HEK293 (cell line): ENCODE measurements around the gene PTPRN2.
A peak's percentile ranks its signal among the peaks of the same experiment; 100 is the strongest.

Experiments
- CTCF ChIA-PET: fragments of 350-600 bp; formaldehyde crosslinking; extraction: SDS; loops from one replicate; lab custom pipeline; 2021; ENCODE audit warnings: antibody characterized with exemption; lab: Yijun Ruan, JAX
- POLR2A ChIA-PET: fragments of 300-600 bp; formaldehyde crosslinking; extraction: SDS; loops from one replicate; lab custom pipeline; 2020; ENCODE audit warnings: antibody characterized with exemption, inconsistent platforms; lab: Yijun Ruan, JAX
- H3K27ac ChIP-seq: fragments of 200-500 bp; sonication (Bioruptor generic); 2 replicates; pipeline ENCODE4 v1.5.1; 2014; ENCODE audit warnings: low read depth, low read length, control low read depth, inconsistent platforms; ENCODE audit errors: extremely low read depth
- H3K36me3 ChIP-seq, 2 experiments: fragments of 200-500 bp in 1 of 2; sonication (Bioruptor generic) in 1 of 2; 1 replicate in 1 of 2; 2 replicates in 1 of 2; pipeline ENCODE4 v1.5.1; 2014 to 2017; ENCODE audit warnings: inconsistent platforms in 2 of 2, low read length in 2 of 2; ENCODE audit not compliant: control insufficient read depth in 2 of 2, insufficient read depth in 1 of 2
- H3K4me1 ChIP-seq: fragments of 200-500 bp; sonication (Bioruptor generic); 2 replicates; pipeline ENCODE4 v1.5.1; 2014; ENCODE audit warnings: mild to moderate bottlenecking, low read length, inconsistent platforms; ENCODE audit not compliant: control insufficient read depth, insufficient read depth
- H3K4me3 ChIP-seq: 2 replicates; pipeline ENCODE4 v1.5.1; 2011; ENCODE audit warnings: low read depth, mild to moderate bottlenecking, control low read depth, low read length, moderate library complexity
- H3K9me3 ChIP-seq: fragments of 200-500 bp; sonication (Bioruptor generic); 2 replicates; pipeline ENCODE4 v1.5.1; 2014; ENCODE audit warnings: low read depth, low read length, inconsistent platforms; ENCODE audit not compliant: control insufficient read depth, insufficient read depth
- GLI4 ChIP-seq: fragments of 450-650 bp; formaldehyde crosslinking; IDR thresholded peaks from 2 replicates; pipeline ENCODE4 v1.5.1; 2016; ENCODE audit warnings: missing biosample characterization, missing genetic modification characterization
- GLIS1 ChIP-seq: fragments of 450-650 bp; formaldehyde crosslinking; IDR thresholded peaks from 2 replicates; pipeline ENCODE4 v1.5.1; 2016; ENCODE audit warnings: missing biosample characterization, missing genetic modification characterization
- GLIS2 ChIP-seq: fragments of 450-650 bp; formaldehyde crosslinking; IDR thresholded peaks from 2 replicates; pipeline ENCODE4 v1.5.1; 2016; ENCODE audit warnings: missing biosample characterization, missing genetic modification characterization
- HOXA7 ChIP-seq: sonication (generic); formaldehyde crosslinking; IDR thresholded peaks from 2 replicates; pipeline ENCODE4 v1.8.1; 2022; ENCODE audit warnings: missing genetic modification reagents, borderline replicate concordance
- KLF16 ChIP-seq: fragments of 450-650 bp; formaldehyde crosslinking; IDR thresholded peaks from 2 replicates; pipeline ENCODE4 v1.5.1; 2017; ENCODE audit warnings: missing biosample characterization, missing genetic modification characterization
- RBAK ChIP-seq: fragments of 450-650 bp; formaldehyde crosslinking; IDR thresholded peaks from 2 replicates; pipeline ENCODE4 v1.5.1; 2016; ENCODE audit warnings: missing biosample characterization, missing genetic modification characterization
- SCRT2 ChIP-seq: fragments of 450-650 bp; formaldehyde crosslinking; IDR thresholded peaks from 2 replicates; pipeline ENCODE4 v1.5.1; 2016; ENCODE audit warnings: missing biosample characterization, missing genetic modification characterization
- SP7 ChIP-seq: fragments of 450-650 bp; formaldehyde crosslinking; IDR thresholded peaks from 2 replicates; pipeline ENCODE4 v1.5.1; 2016; ENCODE audit warnings: missing biosample characterization, missing genetic modification characterization
- TRIM28 ChIP-seq: IDR thresholded peaks from 2 replicates; pipeline ENCODE4 v1.6.1; 2011; ENCODE audit warnings: low read length, control low read depth, borderline replicate concordance
- WT1 ChIP-seq: fragments of 450-650 bp; formaldehyde crosslinking; IDR thresholded peaks from 2 replicates; pipeline ENCODE4 v1.5.1; 2016; ENCODE audit warnings: missing biosample characterization, missing genetic modification characterization
- ZBTB7A ChIP-seq: fragments of 450-650 bp; formaldehyde crosslinking; IDR thresholded peaks from 2 replicates; pipeline ENCODE4 v1.5.1; 2016; ENCODE audit warnings: low read depth, missing biosample characterization, missing genetic modification characterization
- ZBTB8A ChIP-seq: fragments of 450-650 bp; formaldehyde crosslinking; IDR thresholded peaks from 2 replicates; pipeline ENCODE4 v1.5.1; 2016; ENCODE audit warnings: missing biosample characterization, missing genetic modification characterization
- ZFP69B ChIP-seq: fragments of 450-650 bp; formaldehyde crosslinking; IDR thresholded peaks from 2 replicates; pipeline ENCODE4 v1.5.1; 2016; ENCODE audit warnings: missing biosample characterization, missing genetic modification characterization
- ZNF112 ChIP-seq: fragments of 450-650 bp; formaldehyde crosslinking; IDR thresholded peaks from 2 replicates; pipeline ENCODE4 v1.5.0; 2017; ENCODE audit warnings: missing biosample characterization, missing genetic modification characterization
- ZNF169 ChIP-seq: fragments of 450-650 bp; formaldehyde crosslinking; IDR thresholded peaks from 2 replicates; pipeline ENCODE4 v1.5.1; 2016; ENCODE audit warnings: missing biosample characterization, missing genetic modification characterization
- ZNF24 ChIP-seq: fragments of 450-650 bp; formaldehyde crosslinking; IDR thresholded peaks from 2 replicates; pipeline ENCODE4 v1.5.1; 2016; ENCODE audit warnings: missing biosample characterization, missing genetic modification characterization
- ZNF311 ChIP-seq: fragments of 450-650 bp; formaldehyde crosslinking; IDR thresholded peaks from 2 replicates; pipeline ENCODE4 v1.5.1; 2017; ENCODE audit warnings: missing biosample characterization, missing genetic modification characterization, borderline replicate concordance
- ZNF324 ChIP-seq: fragments of 450-650 bp; formaldehyde crosslinking; IDR thresholded peaks from 2 replicates; pipeline ENCODE4 v1.5.1; 2016; ENCODE audit warnings: missing biosample characterization, missing genetic modification characterization
- ZNF37A ChIP-seq: fragments of 450-650 bp; IDR thresholded peaks from 2 replicates; pipeline ENCODE4 v1.5.1; 2018; ENCODE audit warnings: missing biosample characterization, missing genetic modification characterization
- ZNF391 ChIP-seq: fragments of 450-650 bp; formaldehyde crosslinking; IDR thresholded peaks from 2 replicates; pipeline ENCODE4 v1.5.1; 2016; ENCODE audit warnings: low read depth, missing biosample characterization, missing genetic modification characterization, borderline replicate concordance
- ZNF558 ChIP-seq: fragments of 450-650 bp; formaldehyde crosslinking; IDR thresholded peaks from 2 replicates; pipeline ENCODE4 v1.5.1; 2016; ENCODE audit warnings: missing biosample characterization, missing genetic modification characterization
- ZNF792 ChIP-seq: fragments of 450-650 bp; formaldehyde crosslinking; IDR thresholded peaks from 2 replicates; pipeline ENCODE4 v1.5.1; 2016; ENCODE audit warnings: missing biosample characterization, missing genetic modification characterization
- TF ChIP-seq, protein P1 (sequence below): fragments of 450-650 bp; formaldehyde crosslinking; IDR thresholded peaks from 2 replicates; pipeline ENCODE4 v1.5.1; 2016; ENCODE audit warnings: missing biosample characterization, missing genetic modification characterization
- TF ChIP-seq, protein P2 (sequence below): fragments of 450-650 bp; formaldehyde crosslinking; IDR thresholded peaks from 2 replicates; pipeline ENCODE4 v1.5.1; 2016; ENCODE audit warnings: missing biosample characterization, missing genetic modification characterization
- TF ChIP-seq, protein P3 (sequence below): fragments of 450-650 bp; formaldehyde crosslinking; IDR thresholded peaks from 2 replicates; pipeline ENCODE4 v1.5.1; 2016; ENCODE audit warnings: missing biosample characterization, missing genetic modification characterization, low read depth
- TF ChIP-seq, protein P4 (sequence below): fragments of 450-650 bp; formaldehyde crosslinking; IDR thresholded peaks from 2 replicates; pipeline ENCODE4 v1.5.1; 2016; ENCODE audit warnings: missing biosample characterization, missing genetic modification characterization
- TF ChIP-seq, protein P5 (sequence below): fragments of 450-650 bp; formaldehyde crosslinking; IDR thresholded peaks from 2 replicates; pipeline ENCODE4 v1.5.1; 2016; ENCODE audit warnings: missing biosample characterization, missing genetic modification characterization

PTPRN2 gene

DNA sequence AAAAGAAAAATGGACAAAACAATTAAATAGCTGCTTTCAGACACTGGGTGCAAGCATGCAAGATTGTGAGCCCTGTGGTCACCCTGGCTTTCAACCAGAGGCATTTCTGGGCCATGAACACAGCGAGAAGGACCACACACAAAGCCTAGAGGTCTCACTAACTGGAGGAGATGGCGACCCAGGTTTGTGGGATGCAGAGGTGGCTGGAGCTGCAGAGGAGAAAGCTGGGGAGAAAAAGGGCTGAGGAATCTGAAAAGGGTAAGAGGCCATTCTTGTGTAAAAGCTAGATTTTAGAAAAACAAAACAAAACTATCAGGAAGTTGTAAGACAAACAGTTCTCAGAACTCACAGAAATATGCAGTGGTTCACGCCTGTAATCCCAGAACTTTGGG lies 30.1 kb upstream of the PTPRN2 start:
- H3K4me3 ChIP-seq: no peak overlapping the region
- TF ChIP-seq GLIS2 (tag by site-specific recombination): no peak
- no peak for TF ChIP-seq ZNF792 (tag by site-specific recombination)
- TF ChIP-seq ZNF558 (tag by site-specific recombination): no peak
- TF ChIP-seq, protein P1, sequence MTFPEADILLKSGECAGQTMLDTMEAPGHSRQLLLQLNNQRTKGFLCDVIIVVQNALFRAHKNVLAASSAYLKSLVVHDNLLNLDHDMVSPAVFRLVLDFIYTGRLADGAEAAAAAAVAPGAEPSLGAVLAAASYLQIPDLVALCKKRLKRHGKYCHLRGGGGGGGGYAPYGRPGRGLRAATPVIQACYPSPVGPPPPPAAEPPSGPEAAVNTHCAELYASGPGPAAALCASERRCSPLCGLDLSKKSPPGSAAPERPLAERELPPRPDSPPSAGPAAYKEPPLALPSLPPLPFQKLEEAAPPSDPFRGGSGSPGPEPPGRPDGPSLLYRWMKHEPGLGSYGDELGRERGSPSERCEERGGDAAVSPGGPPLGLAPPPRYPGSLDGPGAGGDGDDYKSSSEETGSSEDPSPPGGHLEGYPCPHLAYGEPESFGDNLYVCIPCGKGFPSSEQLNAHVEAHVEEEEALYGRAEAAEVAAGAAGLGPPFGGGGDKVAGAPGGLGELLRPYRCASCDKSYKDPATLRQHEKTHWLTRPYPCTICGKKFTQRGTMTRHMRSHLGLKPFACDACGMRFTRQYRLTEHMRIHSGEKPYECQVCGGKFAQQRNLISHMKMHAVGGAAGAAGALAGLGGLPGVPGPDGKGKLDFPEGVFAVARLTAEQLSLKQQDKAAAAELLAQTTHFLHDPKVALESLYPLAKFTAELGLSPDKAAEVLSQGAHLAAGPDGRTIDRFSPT: no peak
- no peak for TF ChIP-seq ZNF311 (tag by site-specific recombination)
- TF ChIP-seq, protein P2, sequence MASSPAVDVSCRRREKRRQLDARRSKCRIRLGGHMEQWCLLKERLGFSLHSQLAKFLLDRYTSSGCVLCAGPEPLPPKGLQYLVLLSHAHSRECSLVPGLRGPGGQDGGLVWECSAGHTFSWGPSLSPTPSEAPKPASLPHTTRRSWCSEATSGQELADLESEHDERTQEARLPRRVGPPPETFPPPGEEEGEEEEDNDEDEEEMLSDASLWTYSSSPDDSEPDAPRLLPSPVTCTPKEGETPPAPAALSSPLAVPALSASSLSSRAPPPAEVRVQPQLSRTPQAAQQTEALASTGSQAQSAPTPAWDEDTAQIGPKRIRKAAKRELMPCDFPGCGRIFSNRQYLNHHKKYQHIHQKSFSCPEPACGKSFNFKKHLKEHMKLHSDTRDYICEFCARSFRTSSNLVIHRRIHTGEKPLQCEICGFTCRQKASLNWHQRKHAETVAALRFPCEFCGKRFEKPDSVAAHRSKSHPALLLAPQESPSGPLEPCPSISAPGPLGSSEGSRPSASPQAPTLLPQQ (tag by site-specific recombination): no peak
- TF ChIP-seq, protein P3, sequence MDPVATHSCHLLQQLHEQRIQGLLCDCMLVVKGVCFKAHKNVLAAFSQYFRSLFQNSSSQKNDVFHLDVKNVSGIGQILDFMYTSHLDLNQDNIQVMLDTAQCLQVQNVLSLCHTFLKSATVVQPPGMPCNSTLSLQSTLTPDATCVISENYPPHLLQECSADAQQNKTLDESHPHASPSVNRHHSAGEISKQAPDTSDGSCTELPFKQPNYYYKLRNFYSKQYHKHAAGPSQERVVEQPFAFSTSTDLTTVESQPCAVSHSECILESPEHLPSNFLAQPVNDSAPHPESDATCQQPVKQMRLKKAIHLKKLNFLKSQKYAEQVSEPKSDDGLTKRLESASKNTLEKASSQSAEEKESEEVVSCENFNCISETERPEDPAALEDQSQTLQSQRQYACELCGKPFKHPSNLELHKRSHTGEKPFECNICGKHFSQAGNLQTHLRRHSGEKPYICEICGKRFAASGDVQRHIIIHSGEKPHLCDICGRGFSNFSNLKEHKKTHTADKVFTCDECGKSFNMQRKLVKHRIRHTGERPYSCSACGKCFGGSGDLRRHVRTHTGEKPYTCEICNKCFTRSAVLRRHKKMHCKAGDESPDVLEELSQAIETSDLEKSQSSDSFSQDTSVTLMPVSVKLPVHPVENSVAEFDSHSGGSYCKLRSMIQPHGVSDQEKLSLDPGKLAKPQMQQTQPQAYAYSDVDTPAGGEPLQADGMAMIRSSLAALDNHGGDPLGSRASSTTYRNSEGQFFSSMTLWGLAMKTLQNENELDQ: no peak
- TF ChIP-seq ZNF391 (tag by site-specific recombination): no peak
- TF ChIP-seq, protein P4, sequence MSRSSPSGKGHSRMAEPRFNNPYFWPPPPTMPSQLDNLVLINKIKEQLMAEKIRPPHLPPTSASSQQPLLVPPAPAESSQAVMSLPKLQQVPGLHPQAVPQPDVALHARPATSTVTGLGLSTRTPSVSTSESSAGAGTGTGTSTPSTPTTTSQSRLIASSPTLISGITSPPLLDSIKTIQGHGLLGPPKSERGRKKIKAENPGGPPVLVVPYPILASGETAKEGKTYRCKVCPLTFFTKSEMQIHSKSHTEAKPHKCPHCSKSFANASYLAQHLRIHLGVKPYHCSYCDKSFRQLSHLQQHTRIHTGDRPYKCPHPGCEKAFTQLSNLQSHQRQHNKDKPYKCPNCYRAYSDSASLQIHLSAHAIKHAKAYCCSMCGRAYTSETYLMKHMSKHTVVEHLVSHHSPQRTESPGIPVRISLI (tag by site-specific recombination): no peak
- TF ChIP-seq, all 188 proteins: peak for 0
- Histone ChIP-seq H3K4me1 (peaks cover 13% of the 10 kb centered on the region; the same call in 1 of the 2 replicates), H3K36me3 (peaks cover 0 to 10% of the 10 kb centered on the region in 2 experiments; a peak in 1 of 3 replicates), H3K9me3 (no peaks in the 10 kb centered on the region), H3K27ac (no peak overlapping the region)
- POLR2A ChIA-PET: no interaction called here
- CTCF ChIA-PET: no interaction called here

DNA sequence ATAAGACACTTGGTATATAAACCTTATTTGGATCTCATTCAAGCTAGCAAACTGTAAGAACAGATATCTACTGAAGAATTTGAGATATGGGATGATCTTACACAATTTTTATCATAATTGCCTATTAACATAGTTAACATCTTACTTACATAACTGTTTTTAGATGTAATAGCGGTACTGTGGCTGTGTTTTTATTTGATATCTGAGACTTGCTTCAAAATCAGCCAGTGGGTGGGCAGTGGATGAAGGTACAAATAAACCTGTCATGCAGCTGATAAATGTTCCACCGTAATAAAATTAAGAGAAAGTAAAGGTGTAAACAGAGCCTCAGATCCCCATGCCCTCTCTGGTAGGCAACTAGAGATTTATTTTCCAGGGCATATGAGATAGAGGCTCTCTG lies 28.4 kb upstream of the PTPRN2 start:
- Histone ChIP-seq H3K36me3 (peaks cover 0 to 13% of the 10 kb centered on the region in 2 experiments; a peak in 1 of 3 replicates), H3K27ac (no peak overlapping the region), H3K4me3 (no peak overlapping the region), H3K4me1 (peaks cover 13% of the 10 kb centered on the region; the same call in 1 of the 2 replicates), H3K9me3 (no peaks in the 10 kb centered on the region)
- ChIA-PET CTCF (interaction anchor here (0.7 kb wide), 1 partner anchor 361 kb away, joined by 4 read pairs; no protein-coding TSS in a partner anchor), POLR2A (no interaction called here)
- no peak for TF ChIP-seq HOXA7
- no peak for TF ChIP-seq ZNF112
- no peak for TF ChIP-seq ZBTB7A (tag by site-specific recombination)
- TF ChIP-seq ZNF37A: no peak
- TF ChIP-seq, protein P5, sequence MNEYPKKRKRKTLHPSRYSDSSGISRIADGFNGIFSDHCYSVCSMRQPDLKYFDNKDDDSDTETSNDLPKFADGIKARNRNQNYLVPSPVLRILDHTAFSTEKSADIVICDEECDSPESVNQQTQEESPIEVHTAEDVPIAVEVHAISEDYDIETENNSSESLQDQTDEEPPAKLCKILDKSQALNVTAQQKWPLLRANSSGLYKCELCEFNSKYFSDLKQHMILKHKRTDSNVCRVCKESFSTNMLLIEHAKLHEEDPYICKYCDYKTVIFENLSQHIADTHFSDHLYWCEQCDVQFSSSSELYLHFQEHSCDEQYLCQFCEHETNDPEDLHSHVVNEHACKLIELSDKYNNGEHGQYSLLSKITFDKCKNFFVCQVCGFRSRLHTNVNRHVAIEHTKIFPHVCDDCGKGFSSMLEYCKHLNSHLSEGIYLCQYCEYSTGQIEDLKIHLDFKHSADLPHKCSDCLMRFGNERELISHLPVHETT: no peak
- no peak for TF ChIP-seq ZNF324 (tag by site-specific recombination)
- peak; percentile 41; the same call in 1 of the 2 replicates for TF ChIP-seq SP7 (tag by site-specific recombination)
- no peak for TF ChIP-seq ZNF169 (tag by site-specific recombination)
- TF ChIP-seq, protein P2 (tag by site-specific recombination): no peak
- no peak for TF ChIP-seq ZFP69B (tag by site-specific recombination)
- TF ChIP-seq ZBTB8A: peak; percentile 35; the same call in 1 of the 2 replicates
- no peak for TF ChIP-seq RBAK (tag by site-specific recombination)
- TF ChIP-seq GLIS1 (tag by site-specific recombination): no peak
- no peak; the same call in 1 of the 2 replicates for TF ChIP-seq ZNF24 (tag by site-specific recombination)
- 0 out of 2 replicates have a peak, but pooled peaks have one; percentile 62 for TF ChIP-seq KLF16
- TF ChIP-seq SCRT2 (tag by site-specific recombination): no peak
- no peak for TF ChIP-seq GLI4 (tag by site-specific recombination)
- no peak for TF ChIP-seq WT1 (tag by site-specific recombination)
- no peak for TF ChIP-seq TRIM28
